ENCODE results near the gene DNAAF8. TPM values are rescaled to one million over a fixed set of nuclear protein-coding genes. Genes with fewer than 3 reads are reported as not detected.

The DNAAF8 gene
- polyA plus RNA-seq, 2 of the 4 experiments (the other 2 are of a cell fraction), result 1.6 TPM

- H3K4me2 ChIP-seq, result 0 out of 3 replicates have a peak overlapping the region, but pooled peaks have one; percentile 8
- H3K27ac ChIP-seq, result no peak overlapping the region
- CTCF ChIA-PET, result interaction anchor here (0.6 kb wide), 1 partner anchor 235 kb away, joined by 3 read pairs; no protein-coding TSS in a partner anchor
- FAIRE-seq (no peak), ATAC-seq (no peak), DNase-seq (ENCODE audit: low read depth in 1 of 2, low spot score in 1 of 2) (no peak)
- peaks cover 26% of the 10 kb centered on the region for H3K4me1 ChIP-seq
- H3K9me3 ChIP-seq, result no peaks in the 10 kb centered on the region
- POLR2A ChIA-PET, result no interaction called here
- TF ChIP-seq PBX3 (IDR thresholded peaks at IDR 0.05) (no peak), NFE2L2 (conservative IDR thresholded peaks at IDR 0.05; ENCODE audit: low read length) (no peak), EHMT2 (IDR thresholded peaks at IDR 0.05; ENCODE audit: low read depth) (no peak)
- TF ChIP-seq, protein P1, sequence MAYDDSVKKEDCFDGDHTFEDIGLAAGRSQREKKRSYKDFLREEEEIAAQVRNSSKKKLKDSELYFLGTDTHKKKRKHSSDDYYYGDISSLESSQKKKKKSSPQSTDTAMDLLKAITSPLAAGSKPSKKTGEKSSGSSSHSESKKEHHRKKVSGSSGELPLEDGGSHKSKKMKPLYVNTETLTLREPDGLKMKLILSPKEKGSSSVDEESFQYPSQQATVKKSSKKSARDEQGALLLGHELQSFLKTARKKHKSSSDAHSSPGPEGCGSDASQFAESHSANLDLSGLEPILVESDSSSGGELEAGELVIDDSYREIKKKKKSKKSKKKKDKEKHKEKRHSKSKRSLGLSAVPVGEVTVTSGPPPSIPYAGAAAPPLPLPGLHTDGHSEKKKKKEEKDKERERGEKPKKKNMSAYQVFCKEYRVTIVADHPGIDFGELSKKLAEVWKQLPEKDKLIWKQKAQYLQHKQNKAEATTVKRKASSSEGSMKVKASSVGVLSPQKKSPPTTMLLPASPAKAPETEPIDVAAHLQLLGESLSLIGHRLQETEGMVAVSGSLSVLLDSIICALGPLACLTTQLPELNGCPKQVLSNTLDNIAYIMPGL (CRISPR knock-in tag; IDR thresholded peaks at IDR 0.05; ENCODE audit: borderline replicate concordance), result no peak
- WGBS (ENCODE audit: missing lambda C conversion rate), result 60% methylated on average over 10 of the region's 10 CpGs
- no peak overlapping the region for H3K4me3 ChIP-seq
These were observed 55.9 kb downstream of the DNAAF8 start for GRCh38 chr16:4790261-4790660.

- CTCF ChIA-PET, result no interaction called here
- POLR2A ChIA-PET, result no interaction called here
- no peaks in the 10 kb centered on the region for H3K9me3 ChIP-seq
- no peak overlapping the region for H3K4me2 ChIP-seq
- ATAC-seq (no peak), FAIRE-seq (no peak), DNase-seq (ENCODE audit: low read depth in 1 of 2, low spot score in 1 of 2) (no peak)
- H3K27ac ChIP-seq, result no peak overlapping the region
- no peak overlapping the region for H3K4me3 ChIP-seq
- TF ChIP-seq EHF (CRISPR knock-in tag; IDR thresholded peaks at IDR 0.05), result no peak
- TF ChIP-seq SREBF2 (IDR thresholded peaks at IDR 0.05), result no peak
- WGBS (ENCODE audit: missing lambda C conversion rate), result 84% methylated on average over 10 of the region's 10 CpGs
- H3K4me1 ChIP-seq, result peaks cover 26% of the 10 kb centered on the region
These were observed 56.5 kb downstream of the DNAAF8 start for GRCh38 chr16:4790871-4791270.

- Histone ChIP-seq H3K4me1 (peaks cover 15% of the 10 kb centered on the region), H3K4me2 (no peak overlapping the region), H3K9me3 (no peaks in the 10 kb centered on the region), H3K27ac (no peak overlapping the region), H3K4me3 (no peak overlapping the region)
- FAIRE-seq, result no peak
- ChIA-PET POLR2A (interaction anchor here (0.7 kb wide), 1 partner anchor 56 kb away, joined by 3 read pairs; no protein-coding TSS in a partner anchor), CTCF (interaction anchor here (0.7 to 1.2 kb wide), 3 partner anchors 112 to 1530 kb away, joined by 3 to 5 read pairs (median 3); no protein-coding TSS in a partner anchor)
- no peak for DNase-seq (ENCODE audit: low read depth in 1 of 2, low spot score in 1 of 2)
- 68% methylated on average over 13 of the region's 13 CpGs for WGBS (ENCODE audit: missing lambda C conversion rate)
- no peak for ATAC-seq
- TF ChIP-seq HOXA7 (CRISPR knock-in tag; IDR thresholded peaks at IDR 0.05) (no peak), ZSCAN20 (CRISPR knock-in tag; IDR thresholded peaks at IDR 0.05) (no peak), CTCF (IDR thresholded peaks at IDR 0.05) (no peak), HDAC2 (IDR thresholded peaks at IDR 0.05) (no peak), EHF (CRISPR knock-in tag; IDR thresholded peaks at IDR 0.05) (no peak), JUN (IDR thresholded peaks at IDR 0.05) (no peak), ZFP36 (IDR thresholded peaks at IDR 0.05; ENCODE audit: borderline replicate concordance, partially characterized antibody) (no peak)
These were observed 58.7 kb downstream of the DNAAF8 start for GRCh38 chr16:4792951-4793513.

- Histone ChIP-seq H3K9me3 (no peaks in the 10 kb centered on the region), H3K4me3 (no peak within 1 kb of the TSS), H3K4me1 (peaks cover under 1% of the 10 kb centered on the region; the same call in 1 of the 3 replicates), H3K27ac (no peak within 1 kb of the TSS), H3K4me2 (no peak within 1 kb of the TSS)
- ATAC-seq, result no peak; a peak in 1 of 6 replicates
- TF ChIP-seq HOXB5 (CRISPR knock-in tag; IDR thresholded peaks at IDR 0.05), result no peak
- TF ChIP-seq REST (IDR thresholded peaks at IDR 0.05), result no peak
- no peak for TF ChIP-seq EHF (CRISPR knock-in tag; IDR thresholded peaks at IDR 0.05)
- no peak for TF ChIP-seq GATA3 (IDR thresholded peaks at IDR 0.05; ENCODE audit: borderline replicate concordance)
- TF ChIP-seq MYC (IDR thresholded peaks at IDR 0.05; ENCODE audit: borderline replicate concordance, low read length), result no peak
- TF ChIP-seq, protein P2, sequence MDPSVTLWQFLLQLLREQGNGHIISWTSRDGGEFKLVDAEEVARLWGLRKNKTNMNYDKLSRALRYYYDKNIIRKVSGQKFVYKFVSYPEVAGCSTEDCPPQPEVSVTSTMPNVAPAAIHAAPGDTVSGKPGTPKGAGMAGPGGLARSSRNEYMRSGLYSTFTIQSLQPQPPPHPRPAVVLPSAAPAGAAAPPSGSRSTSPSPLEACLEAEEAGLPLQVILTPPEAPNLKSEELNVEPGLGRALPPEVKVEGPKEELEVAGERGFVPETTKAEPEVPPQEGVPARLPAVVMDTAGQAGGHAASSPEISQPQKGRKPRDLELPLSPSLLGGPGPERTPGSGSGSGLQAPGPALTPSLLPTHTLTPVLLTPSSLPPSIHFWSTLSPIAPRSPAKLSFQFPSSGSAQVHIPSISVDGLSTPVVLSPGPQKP (IDR thresholded peaks at IDR 0.05; ENCODE audit: low read depth, low read length), result no peak
- TF ChIP-seq RNF2 (IDR thresholded peaks at IDR 0.05; ENCODE audit: borderline replicate concordance, low read depth), result no peak
- FAIRE-seq, result no peak
- ChIA-PET POLR2A (interaction anchor here (1.7 kb wide), 1 partner anchor 27 kb away, joined by 4 read pairs; no protein-coding TSS in a partner anchor), CTCF (interaction anchor here (1.1 kb wide), 1 partner anchor 8 kb away, joined by 3 read pairs; no protein-coding TSS in a partner anchor)
- no peak for DNase-seq (ENCODE audit: low read depth in 1 of 2, low spot score in 1 of 2)
- WGBS (ENCODE audit: missing lambda C conversion rate), result 84% methylated on average over 10 of the region's 14 CpGs
These were observed 61.0 kb downstream of the DNAAF8 start, which contains the start of gene SMIM22 for GRCh38 chr16:4795181-4795827. Gene SMIM22 (plus strand): TSS chr16:4795369. CDS start chr16:4795735, 366 bp downstream.

All from A549 (cell line).